OCI-LY7 (cell line): Measurements from ENCODE around the gene TDRD7.

Source experiments
- EZH2phosphoT487 ChIP-seq: fragments of 200-600 bp; sonication (generic); IDR thresholded peaks from 2 replicates; pipeline ENCODE4 v1.6.1; 2018; ENCODE audit warnings: low read depth, borderline replicate concordance, mild to moderate bottlenecking, mixed run types, antibody characterized with exemption, low read length, moderate library complexity, mixed read lengths
- TF ChIP-seq, protein P1 (sequence below): fragments of 200-600 bp; sonication (generic); conservative IDR thresholded peaks from 2 replicates; pipeline ENCODE4 v1.5.1; 2014; ENCODE audit warnings: mild to moderate bottlenecking, antibody characterized with exemption, low read length, moderate library complexity, mixed read lengths

DNA sequence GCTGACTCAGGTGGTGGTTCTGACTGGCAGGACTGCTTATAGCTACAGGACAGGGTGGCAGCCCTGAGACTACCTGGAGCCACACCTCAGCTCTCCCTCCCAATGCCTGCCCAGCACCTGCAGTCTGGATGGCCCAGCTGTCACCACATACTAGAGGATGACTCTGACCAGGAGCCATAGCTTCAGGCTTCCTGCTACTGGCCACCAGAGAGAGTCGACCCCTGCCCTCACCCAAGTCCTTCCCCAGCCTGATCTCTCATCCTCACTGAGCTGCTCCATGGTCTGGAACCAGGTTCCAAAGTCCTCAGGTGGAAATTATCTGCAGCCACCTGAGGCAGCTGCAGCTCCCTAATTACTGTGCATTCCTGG, 25.6 kb upstream of the TDRD7 start:
- TF ChIP-seq, protein P1, sequence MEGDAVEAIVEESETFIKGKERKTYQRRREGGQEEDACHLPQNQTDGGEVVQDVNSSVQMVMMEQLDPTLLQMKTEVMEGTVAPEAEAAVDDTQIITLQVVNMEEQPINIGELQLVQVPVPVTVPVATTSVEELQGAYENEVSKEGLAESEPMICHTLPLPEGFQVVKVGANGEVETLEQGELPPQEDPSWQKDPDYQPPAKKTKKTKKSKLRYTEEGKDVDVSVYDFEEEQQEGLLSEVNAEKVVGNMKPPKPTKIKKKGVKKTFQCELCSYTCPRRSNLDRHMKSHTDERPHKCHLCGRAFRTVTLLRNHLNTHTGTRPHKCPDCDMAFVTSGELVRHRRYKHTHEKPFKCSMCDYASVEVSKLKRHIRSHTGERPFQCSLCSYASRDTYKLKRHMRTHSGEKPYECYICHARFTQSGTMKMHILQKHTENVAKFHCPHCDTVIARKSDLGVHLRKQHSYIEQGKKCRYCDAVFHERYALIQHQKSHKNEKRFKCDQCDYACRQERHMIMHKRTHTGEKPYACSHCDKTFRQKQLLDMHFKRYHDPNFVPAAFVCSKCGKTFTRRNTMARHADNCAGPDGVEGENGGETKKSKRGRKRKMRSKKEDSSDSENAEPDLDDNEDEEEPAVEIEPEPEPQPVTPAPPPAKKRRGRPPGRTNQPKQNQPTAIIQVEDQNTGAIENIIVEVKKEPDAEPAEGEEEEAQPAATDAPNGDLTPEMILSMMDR, result no peak
- TF ChIP-seq EZH2phosphoT487, result no peak
